Activated naive CD4-positive, alpha-beta T cell treated with anti-CD3 and anti-CD28 coated beads, Interleukin-2, amount 10 ng/mL, durations not matched to agents 7 days and 5 days (primary cell): ENCODE data around the gene SCGB3A2.

ENCODE experiments used
- CTCF ChIA-PET: fragments of 350-600 bp; sonication (Branson Sonifier 250); formaldehyde crosslinking; loops from one replicate; lab custom pipeline; 2021; ENCODE audit warnings: antibody characterized with exemption; lab: Charles Lee
- DNase-seq: peaks from one replicate; pipeline ENCODE4 v3.0.0-alpha.2; 2020
- H3K27ac Mint-ChIP-seq: one replicate; pipeline ENCODE4 v1.8.0; 2021; ENCODE audit warnings: mild to moderate bottlenecking, moderate library complexity, mixed read lengths
- H3K27me3 Mint-ChIP-seq: one replicate; pipeline ENCODE4 v1.8.0; 2021; ENCODE audit warnings: mild to moderate bottlenecking, mixed read lengths
- H3K36me3 Mint-ChIP-seq: one replicate; pipeline ENCODE4 v1.8.0; 2021; ENCODE audit warnings: mixed read lengths
- H3K4me1 Mint-ChIP-seq: one replicate; pipeline ENCODE4 v1.8.0; 2021; ENCODE audit warnings: mixed read lengths
- H3K4me3 Mint-ChIP-seq: one replicate; pipeline ENCODE4 v1.8.0; 2021; ENCODE audit warnings: mild to moderate bottlenecking, moderate library complexity, mixed read lengths
- H3K9me3 Mint-ChIP-seq: one replicate; pipeline ENCODE4 v1.8.0; 2021; ENCODE audit warnings: mixed read lengths

SCGB3A2 gene

DNA sequence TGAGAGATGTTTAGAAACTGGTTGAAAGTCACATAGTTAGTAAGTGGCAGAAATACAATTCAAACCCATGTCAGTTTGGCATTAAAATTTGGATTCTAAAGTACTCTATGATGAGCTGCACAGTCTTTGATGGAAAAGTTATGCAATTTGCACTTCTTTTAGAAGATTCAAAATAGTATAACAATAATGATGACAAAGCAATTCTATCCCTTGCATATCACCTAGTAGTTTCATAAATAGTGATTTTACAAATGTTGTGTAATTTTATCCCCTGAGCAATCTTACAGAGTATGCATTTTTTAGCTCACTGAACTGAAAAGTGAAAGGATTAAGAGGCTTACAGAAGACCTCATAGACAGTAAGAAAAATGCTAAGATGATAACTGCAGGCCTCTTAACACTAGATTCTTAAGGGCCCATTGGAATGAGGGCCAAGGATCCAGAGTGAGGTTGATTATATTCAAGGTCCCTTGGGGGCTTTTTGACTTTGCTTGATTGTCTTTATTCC is 24.2 kb downstream of the SCGB3A2 start:
- CTCF ChIA-PET, result no interaction called here
- no peak overlapping the region for H3K27ac Mint-ChIP-seq
- no peak overlapping the region for H3K4me3 Mint-ChIP-seq
- H3K9me3 Mint-ChIP-seq, result no peaks in the 10 kb centered on the region
- DNase-seq, result no peak
- H3K4me1 Mint-ChIP-seq, result no peaks in the 10 kb centered on the region
- H3K27me3 Mint-ChIP-seq, result no peaks in the 10 kb centered on the region
- no peaks in the 10 kb centered on the region for H3K36me3 Mint-ChIP-seq

DNA sequence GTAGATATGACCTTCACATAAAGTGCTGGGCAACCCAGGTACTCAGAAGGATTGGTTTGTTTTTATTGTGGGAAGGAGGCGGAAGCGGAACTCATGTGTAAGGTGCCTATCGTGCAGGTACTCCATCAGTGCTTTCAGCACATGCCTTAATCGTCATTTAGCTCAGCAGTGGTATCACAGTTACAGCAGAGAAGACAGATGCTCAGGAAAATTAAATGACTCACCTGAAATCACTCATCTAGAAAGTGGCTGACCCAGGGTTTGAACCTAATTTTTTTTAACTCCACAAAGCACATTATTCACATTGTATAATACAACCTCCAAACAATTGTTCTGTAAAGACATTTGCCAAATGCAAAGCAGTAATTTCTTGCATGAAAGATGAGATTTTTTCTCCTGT is 25.6 kb downstream of the SCGB3A2 start:
- Mint-ChIP-seq H3K4me3 (no peak overlapping the region), H3K27ac (no peak overlapping the region), H3K4me1 (no peaks in the 10 kb centered on the region), H3K27me3 (no peaks in the 10 kb centered on the region), H3K36me3 (no peaks in the 10 kb centered on the region), H3K9me3 (no peaks in the 10 kb centered on the region)
- CTCF ChIA-PET, result no interaction called here
- no peak for DNase-seq

DNA sequence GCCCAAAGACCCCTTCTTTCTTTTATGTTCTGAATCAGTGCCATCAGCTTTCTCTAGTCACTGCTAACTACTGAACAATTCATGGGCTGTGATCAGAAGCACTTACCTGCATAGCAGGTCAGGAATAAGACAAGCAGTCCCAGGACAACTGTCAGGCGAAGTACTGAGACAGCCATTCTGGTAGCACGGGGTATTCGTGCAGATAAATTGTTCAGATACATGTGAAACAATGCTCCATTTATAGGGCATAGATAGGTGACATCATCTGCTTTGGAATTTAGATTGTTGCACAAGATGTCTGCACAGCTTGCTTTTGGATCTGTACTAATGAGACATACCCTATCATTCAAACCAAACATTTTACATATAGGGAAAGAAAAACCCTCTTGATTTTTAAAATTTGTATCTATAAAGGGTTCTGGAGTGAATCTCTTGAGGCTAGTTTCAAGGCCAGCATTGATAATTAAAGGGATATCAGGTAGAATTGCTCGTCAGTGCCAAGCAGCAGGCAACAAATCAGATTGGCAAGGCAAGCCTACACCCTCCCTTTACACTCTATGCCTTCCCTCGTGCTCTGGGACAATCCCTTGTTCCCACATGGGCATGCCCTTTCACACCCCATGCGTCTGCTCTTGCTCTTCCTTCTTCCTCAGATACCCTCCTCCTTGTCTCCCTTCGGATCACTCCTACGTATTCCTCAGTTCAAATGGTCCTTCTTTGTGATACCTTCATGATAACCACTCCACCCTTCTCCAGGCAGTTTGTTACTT is 28.0 kb downstream of the SCGB3A2 start, which contains the start of gene C5orf46:
TSS of gene C5orf46 (minus strand) at position 213 of the 770 bp plus-strand sequence. CDS start at position 176, 37 bp downstream.
- H3K36me3 Mint-ChIP-seq, result no peaks in the 10 kb centered on the region
- H3K27me3 Mint-ChIP-seq, result no peaks in the 10 kb centered on the region
- CTCF ChIA-PET, result no interaction called here
- no peak for DNase-seq
- H3K9me3 Mint-ChIP-seq, result no peaks in the 10 kb centered on the region
- no peak within 1 kb of the TSS for H3K27ac Mint-ChIP-seq
- no peak within 1 kb of the TSS for H3K4me3 Mint-ChIP-seq
- H3K4me1 Mint-ChIP-seq, result no peaks in the 10 kb centered on the region

DNA sequence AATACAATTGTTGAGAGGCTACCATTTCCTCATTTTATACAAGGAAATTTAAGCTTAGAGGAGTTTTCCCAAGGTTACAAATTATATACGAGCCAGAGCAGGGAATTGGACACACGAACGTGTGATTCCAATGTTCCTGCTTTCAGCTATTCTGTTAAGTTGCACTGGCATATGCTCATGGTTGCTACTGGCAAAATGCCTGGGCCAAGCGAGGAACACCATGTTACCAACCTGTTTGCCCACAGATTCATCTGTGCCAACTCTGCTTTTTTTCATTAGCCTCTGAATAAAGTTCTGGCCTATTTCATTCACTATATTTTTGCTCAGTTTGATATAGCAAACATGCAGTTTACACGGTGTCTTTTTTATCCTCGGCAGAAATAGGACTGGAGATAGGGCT is 32.9 kb downstream of the SCGB3A2 start:
- Mint-ChIP-seq H3K4me3 (no peak overlapping the region), H3K4me1 (no peaks in the 10 kb centered on the region), H3K27ac (no peak overlapping the region), H3K27me3 (no peaks in the 10 kb centered on the region), H3K9me3 (no peaks in the 10 kb centered on the region), H3K36me3 (no peaks in the 10 kb centered on the region)
- no peak for DNase-seq
- CTCF ChIA-PET, result no interaction called here

DNA sequence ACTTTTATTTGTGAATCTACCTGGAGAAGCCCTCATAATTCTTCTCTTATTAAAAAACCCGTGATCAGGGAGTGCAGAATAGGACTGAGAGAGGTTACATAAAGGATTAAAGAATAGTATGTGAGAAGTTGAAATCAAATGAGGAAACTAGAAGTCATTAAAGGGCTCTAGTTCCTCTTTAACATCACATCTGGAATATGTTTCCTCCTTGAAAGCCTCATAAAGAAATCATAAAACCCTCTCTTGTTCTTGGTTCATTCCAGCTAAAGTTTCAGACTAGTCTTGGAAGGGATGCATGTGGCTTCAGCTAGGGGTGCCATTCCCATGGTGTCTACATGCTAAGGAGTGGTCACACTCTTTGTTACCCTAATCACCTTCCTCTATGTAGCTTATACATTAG is 33.5 kb downstream of the SCGB3A2 start:
- no peak overlapping the region for H3K4me3 Mint-ChIP-seq
- no peaks in the 10 kb centered on the region for H3K4me1 Mint-ChIP-seq
- DNase-seq, result no peak
- H3K27me3 Mint-ChIP-seq, result no peaks in the 10 kb centered on the region
- CTCF ChIA-PET, result no interaction called here
- H3K9me3 Mint-ChIP-seq, result no peaks in the 10 kb centered on the region
- H3K36me3 Mint-ChIP-seq, result no peaks in the 10 kb centered on the region
- no peak overlapping the region for H3K27ac Mint-ChIP-seq

DNA sequence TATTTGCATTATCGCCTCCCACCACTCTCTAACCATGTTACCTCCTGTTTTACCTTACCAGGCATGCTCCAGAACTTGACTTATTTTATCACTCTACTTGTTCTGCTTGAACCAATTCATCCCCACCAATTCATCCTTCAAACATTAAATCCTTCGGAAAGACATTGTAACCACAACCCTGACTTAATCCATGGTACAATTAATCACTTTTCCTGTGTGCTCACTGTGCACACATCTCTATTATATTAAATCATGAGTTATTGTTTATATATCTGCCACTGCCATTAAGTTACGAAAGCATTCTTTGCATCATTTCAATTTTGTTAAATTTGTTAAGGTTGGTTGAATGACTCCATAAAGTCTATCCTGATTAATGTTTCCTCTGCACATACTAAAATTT is 35.3 kb downstream of the SCGB3A2 start:
- Mint-ChIP-seq H3K4me1 (no peaks in the 10 kb centered on the region), H3K27ac (no peak overlapping the region), H3K4me3 (no peak overlapping the region), H3K27me3 (no peaks in the 10 kb centered on the region), H3K9me3 (no peaks in the 10 kb centered on the region), H3K36me3 (no peaks in the 10 kb centered on the region)
- no peak for DNase-seq
- CTCF ChIA-PET, result no interaction called here

DNA sequence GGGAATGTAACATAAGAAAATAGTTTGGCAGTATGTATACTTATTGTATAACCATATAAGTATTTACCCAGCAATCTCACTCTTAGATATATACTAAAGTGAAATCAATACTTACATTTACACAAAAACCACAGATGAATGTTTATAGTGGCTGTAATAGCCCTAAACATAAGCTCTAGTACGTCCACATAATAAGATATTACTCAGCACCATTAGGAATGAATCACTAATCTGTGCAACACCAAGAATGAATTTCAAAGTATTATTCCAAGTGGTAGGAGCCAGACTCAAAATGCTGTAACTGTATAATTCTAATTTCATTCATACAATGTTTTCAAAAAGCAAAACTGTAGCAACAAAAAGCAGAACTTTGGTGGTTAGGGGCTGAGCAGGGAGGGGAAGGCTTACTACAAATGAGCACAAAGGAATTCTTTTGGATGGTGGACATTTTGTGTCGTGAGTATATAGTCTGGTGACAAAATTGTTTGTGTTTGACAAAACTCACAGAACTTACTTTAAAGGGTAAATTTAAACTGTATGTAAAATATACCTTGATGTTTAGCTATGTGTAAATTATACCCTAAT is 39.7 kb downstream of the SCGB3A2 start:
- no peaks in the 10 kb centered on the region for H3K36me3 Mint-ChIP-seq

DNA sequence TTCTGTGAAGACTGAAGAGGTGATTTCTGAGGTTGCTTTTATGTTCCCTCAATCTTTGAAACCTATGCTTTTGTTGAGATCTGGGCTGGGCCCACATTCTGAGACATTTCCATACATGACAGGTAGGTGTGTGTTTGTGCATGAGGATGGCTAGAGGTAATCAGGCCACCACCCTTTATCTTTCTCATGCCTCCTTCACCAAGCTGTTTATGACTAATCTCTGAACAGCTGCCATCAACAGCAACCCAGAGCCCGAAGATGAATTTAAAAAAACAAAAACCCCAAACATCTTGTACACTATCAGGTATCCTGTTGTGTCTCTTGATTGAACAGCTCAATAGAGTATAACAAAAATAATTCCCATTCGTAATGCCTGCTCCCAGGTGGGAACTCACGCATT is 40.4 kb downstream of the SCGB3A2 start:
- DNase-seq, result no peak
- Mint-ChIP-seq H3K4me1 (no peaks in the 10 kb centered on the region), H3K27ac (no peak overlapping the region), H3K36me3 (no peaks in the 10 kb centered on the region), H3K27me3 (no peaks in the 10 kb centered on the region), H3K9me3 (no peaks in the 10 kb centered on the region), H3K4me3 (no peak overlapping the region)
- CTCF ChIA-PET, result no interaction called here

More for the DNA sequence above, 39.7 kb downstream of the SCGB3A2 start:
- H3K27me3 Mint-ChIP-seq, result no peaks in the 10 kb centered on the region
- CTCF ChIA-PET, result no interaction called here
- no peaks in the 10 kb centered on the region for H3K4me1 Mint-ChIP-seq
- H3K9me3 Mint-ChIP-seq, result no peaks in the 10 kb centered on the region
- DNase-seq, result no peak
- no peak overlapping the region for H3K27ac Mint-ChIP-seq
- no peak overlapping the region for H3K4me3 Mint-ChIP-seq

DNA sequence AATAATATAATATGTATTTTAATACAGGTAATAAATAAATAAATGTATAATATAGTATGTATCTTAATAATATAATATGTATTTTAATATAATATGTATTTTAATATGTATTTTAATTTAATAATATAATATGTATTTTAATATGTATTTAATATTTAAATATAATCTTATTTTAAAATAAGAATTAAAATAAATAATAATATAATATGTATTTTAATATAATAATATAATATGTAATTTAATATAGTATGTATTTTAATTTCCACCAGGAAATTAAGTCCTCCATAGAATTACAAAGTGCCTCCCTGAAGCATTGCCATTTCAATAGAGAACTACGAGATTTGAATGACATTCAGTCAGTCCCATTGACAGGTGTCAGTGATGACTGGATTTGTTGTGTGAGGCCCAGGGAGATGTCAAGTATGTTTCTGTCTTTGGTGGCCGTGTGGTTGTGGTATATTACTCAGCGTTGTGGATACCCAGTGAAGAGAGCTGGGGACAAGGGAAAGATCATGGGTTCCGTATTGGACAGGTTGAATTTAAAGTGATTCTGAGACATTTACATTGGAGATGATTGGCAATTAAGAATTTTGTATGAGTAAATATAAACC is 42.0 kb downstream of the SCGB3A2 start:
- H3K4me1 Mint-ChIP-seq, result no peaks in the 10 kb centered on the region
- H3K27ac Mint-ChIP-seq, result no peak overlapping the region
- CTCF ChIA-PET, result no interaction called here

DNA sequence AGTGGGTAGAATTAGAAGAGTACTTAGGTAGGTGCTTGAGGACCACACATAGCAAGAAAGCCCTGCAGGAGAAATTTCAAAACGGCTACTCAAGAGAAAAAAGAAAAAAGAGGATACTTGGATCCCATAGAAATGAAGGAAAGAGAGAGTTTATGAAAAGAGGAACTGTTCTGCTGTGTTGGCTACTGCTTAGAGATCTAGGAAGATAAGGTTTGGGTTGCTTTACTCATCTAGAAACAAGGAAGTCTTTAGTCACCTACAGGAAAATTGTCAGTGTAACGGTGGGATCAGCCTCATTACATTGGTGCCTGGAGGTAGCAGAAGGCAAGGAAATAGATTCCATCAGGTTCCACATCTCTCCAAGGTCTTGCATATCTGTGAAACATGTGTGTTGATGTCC is 42.6 kb downstream of the SCGB3A2 start:
- DNase-seq, result no peak
- H3K4me1 Mint-ChIP-seq, result no peaks in the 10 kb centered on the region
- no peaks in the 10 kb centered on the region for H3K27me3 Mint-ChIP-seq
- no peak overlapping the region for H3K4me3 Mint-ChIP-seq
- CTCF ChIA-PET, result no interaction called here
- no peak overlapping the region for H3K27ac Mint-ChIP-seq
- no peaks in the 10 kb centered on the region for H3K9me3 Mint-ChIP-seq
- H3K36me3 Mint-ChIP-seq, result no peaks in the 10 kb centered on the region

More for the DNA sequence above, 42.0 kb downstream of the SCGB3A2 start:
- Mint-ChIP-seq H3K9me3 (no peaks in the 10 kb centered on the region), H3K4me3 (no peak overlapping the region), H3K27me3 (no peaks in the 10 kb centered on the region), H3K36me3 (no peaks in the 10 kb centered on the region)
- DNase-seq, result no peak

DNA sequence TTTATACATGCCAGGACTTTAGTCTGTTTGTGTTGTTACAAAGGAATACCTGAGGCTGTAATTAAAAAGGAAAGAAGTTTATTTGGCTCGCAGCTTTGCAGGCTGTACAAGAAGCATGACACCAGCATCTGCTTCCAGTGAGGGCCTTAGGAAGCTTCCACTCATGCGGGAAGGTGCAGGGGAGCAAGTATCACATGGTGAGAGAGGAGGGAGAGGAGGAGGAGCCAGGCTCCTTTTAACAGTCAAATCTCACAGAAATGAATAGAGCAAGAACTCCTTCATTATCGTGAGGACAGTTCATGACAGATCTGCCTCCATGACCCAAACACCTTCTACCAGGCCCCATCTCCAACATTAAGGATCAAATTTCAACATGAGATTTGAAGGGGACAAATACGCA is 46.5 kb downstream of the SCGB3A2 start:
- H3K9me3 Mint-ChIP-seq, result no peaks in the 10 kb centered on the region
- no peak for DNase-seq
- no peak overlapping the region for H3K27ac Mint-ChIP-seq
- H3K4me3 Mint-ChIP-seq, result no peak overlapping the region
- no peaks in the 10 kb centered on the region for H3K36me3 Mint-ChIP-seq
- no peaks in the 10 kb centered on the region for H3K27me3 Mint-ChIP-seq
- CTCF ChIA-PET, result no interaction called here
- no peaks in the 10 kb centered on the region for H3K4me1 Mint-ChIP-seq

DNA sequence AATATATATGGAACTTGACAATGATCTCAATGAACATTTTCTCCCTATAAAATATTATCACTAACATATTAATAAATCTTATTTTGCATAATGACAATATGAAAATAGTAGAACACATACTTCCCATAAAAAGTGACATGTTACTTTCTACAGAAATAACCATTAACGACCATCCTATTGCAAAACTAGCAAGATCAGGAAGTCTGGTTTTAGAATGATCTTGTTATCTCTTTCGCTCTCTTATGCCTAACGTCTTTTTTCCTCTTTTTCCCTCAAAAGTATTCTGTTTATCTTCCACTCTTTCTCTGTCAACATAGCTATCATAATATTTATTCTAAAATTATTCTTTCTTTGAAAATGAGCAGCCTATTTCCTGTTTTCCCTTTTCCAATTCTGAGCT is 49.4 kb downstream of the SCGB3A2 start:
- no peaks in the 10 kb centered on the region for H3K4me1 Mint-ChIP-seq
- no peaks in the 10 kb centered on the region for H3K27me3 Mint-ChIP-seq
- H3K9me3 Mint-ChIP-seq, result no peaks in the 10 kb centered on the region
- no peak for DNase-seq
- H3K36me3 Mint-ChIP-seq, result no peaks in the 10 kb centered on the region
- CTCF ChIA-PET, result interaction anchor here (0.6 to 0.7 kb wide), 2 partner anchors 12 to 540 kb away, joined by 3 to 4 read pairs; no protein-coding TSS in a partner anchor
- no peak overlapping the region for H3K4me3 Mint-ChIP-seq
- H3K27ac Mint-ChIP-seq, result no peak overlapping the region

DNA sequence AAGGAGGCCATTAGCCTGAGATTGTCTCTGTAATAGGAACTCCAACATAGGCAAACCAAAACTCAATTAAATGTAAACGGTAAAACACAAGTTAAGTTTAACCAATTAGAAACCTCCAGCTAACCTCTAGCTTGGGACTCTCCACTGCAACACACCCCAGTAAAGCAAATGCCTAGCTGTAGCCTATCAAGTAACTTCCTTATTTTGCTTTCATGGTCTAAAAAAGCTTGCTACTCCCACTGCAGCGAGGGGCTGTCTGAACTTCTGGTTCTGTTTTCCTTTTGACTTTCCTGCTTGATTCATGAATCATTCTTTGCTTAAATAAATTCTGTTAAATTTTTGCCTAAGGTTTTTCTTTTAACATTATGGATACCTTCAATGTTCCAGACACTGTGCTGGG is 52.3 kb downstream of the SCGB3A2 start:
- Mint-ChIP-seq H3K9me3 (no peaks in the 10 kb centered on the region), H3K27me3 (no peaks in the 10 kb centered on the region), H3K4me3 (no peak overlapping the region), H3K27ac (no peak overlapping the region), H3K36me3 (no peaks in the 10 kb centered on the region), H3K4me1 (no peaks in the 10 kb centered on the region)
- no peak for DNase-seq
- CTCF ChIA-PET, result no interaction called here
